Uterus (tissue), 2 donors: ENCODE results near the gene ZMYND10.

Experiments
- CTCF ChIP-seq, 4 experiments: fragments of 200-600 bp in 2 of 4; fragments of 450-650 bp in 2 of 4; sonication (generic) in 2 of 4; IDR thresholded peaks; one replicate each; pipeline ENCODE4 v1.5.1; 2016 to 2019; ENCODE audit warnings: antibody characterized with exemption in 4 of 4, mild to moderate bottlenecking in 2 of 4, moderate library complexity in 1 of 4
- POLR2A ChIP-seq, 2 donors: fragments of 450-650 bp; IDR thresholded peaks; one replicate each; pipeline ENCODE4 v1.6.1; 2016; ENCODE audit warnings: antibody characterized with exemption in 2 of 2, mild to moderate bottlenecking in 1 of 2, moderate library complexity in 1 of 2

GRCh38 chr3:50354186-50354764 lies 8.7 kb upstream of the ZMYND10 start:
- TF ChIP-seq POLR2A (IDR thresholded peaks at IDR 0.05) (no peak), CTCF (IDR thresholded peaks at IDR 0.05) (no peak)
